ENCODE measurements around the gene SMCR8.
"Not testable (repeated sequence)": the region's sequence is repeated elsewhere in the genome, so short reads cannot be mapped to it uniquely, and the experiment has no call there.

Gene SMCR8

GRCh38 chr17:18361837-18362697 is 47.0 kb downstream of the SMCR8 start:
- DNase-seq (ENCODE audit: low read depth in 2 of 2, low spot score in 1 of 2): no peak

GRCh38 chr17:18362698-18363100 is 47.6 kb downstream of the SMCR8 start:
- DNase-seq (ENCODE audit: low read depth in 2 of 2, low spot score in 1 of 2): no peak

GRCh38 chr17:18363101-18364049 is 48.3 kb downstream of the SMCR8 start, which contains the start of gene SHMT1:
Gene SHMT1 (minus strand): TSS chr17:18363550. CDS start chr17:18355981, 7,569 bp downstream.
- DNase-seq (ENCODE audit: low read depth in 2 of 2, low spot score in 1 of 2): peak; percentile 70 to 76

GRCh38 chr17:18364166-18364565 is 49.1 kb downstream of the SMCR8 start:
- DNase-seq (ENCODE audit: low read depth in 2 of 2, low spot score in 1 of 2): no peak

GRCh38 chr17:18368946-18369345 is 53.9 kb downstream of the SMCR8 start:
- DNase-seq (ENCODE audit: low read depth in 2 of 2, low spot score in 1 of 2): no peak

GRCh38 chr17:18370761-18371160 is 55.7 kb downstream of the SMCR8 start:
- DNase-seq (ENCODE audit: low read depth in 2 of 2, low spot score in 1 of 2): no peak

GRCh38 chr17:18371455-18371854 is 56.4 kb downstream of the SMCR8 start:
- no peak for DNase-seq (ENCODE audit: low read depth in 2 of 2, low spot score in 1 of 2)

- not testable (repeated sequence) for DNase-seq (ENCODE audit: low read depth in 2 of 2, low spot score in 1 of 2)
These were observed 58.1 kb downstream of the SMCR8 start for GRCh38 chr17:18373181-18373580.

- no peak for DNase-seq (ENCODE audit: low read depth in 2 of 2, low spot score in 1 of 2)
These were observed 59.1 kb downstream of the SMCR8 start for GRCh38 chr17:18374216-18374615.
